HG03196 (cell line): Measurements from ENCODE around the gene NRP2.

Experiments
- ATAC-seq: cut with Tn5 transposase; IDR thresholded peaks from one replicate; pipeline ENCODE4 v1.9.1; 2021; ENCODE audit not compliant: unreplicated experiment

Gene NRP2

DNA sequence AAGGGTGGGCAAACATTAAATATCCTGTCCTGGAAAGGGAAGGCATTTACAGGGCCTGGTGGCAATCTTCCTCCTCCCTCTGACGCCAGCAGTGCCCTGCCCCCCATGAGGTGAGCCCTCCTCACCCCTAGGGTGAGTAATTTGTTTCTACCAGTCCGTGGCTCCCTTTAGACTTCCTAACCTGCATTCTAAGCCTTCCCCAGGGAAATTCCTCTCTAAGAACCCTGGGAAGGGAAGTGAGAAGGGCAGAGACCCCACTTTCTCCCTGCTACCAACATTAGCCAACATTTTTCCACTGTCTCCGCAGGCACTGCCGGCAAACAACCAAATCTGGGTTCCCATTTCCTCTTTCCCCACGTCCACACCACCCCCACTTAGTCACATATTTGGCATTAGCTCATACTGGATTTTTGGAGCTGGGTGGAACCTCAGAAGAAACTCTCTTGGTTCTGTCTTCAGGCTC, 69.3 kb downstream of the NRP2 start:
- ATAC-seq: no peak

DNA sequence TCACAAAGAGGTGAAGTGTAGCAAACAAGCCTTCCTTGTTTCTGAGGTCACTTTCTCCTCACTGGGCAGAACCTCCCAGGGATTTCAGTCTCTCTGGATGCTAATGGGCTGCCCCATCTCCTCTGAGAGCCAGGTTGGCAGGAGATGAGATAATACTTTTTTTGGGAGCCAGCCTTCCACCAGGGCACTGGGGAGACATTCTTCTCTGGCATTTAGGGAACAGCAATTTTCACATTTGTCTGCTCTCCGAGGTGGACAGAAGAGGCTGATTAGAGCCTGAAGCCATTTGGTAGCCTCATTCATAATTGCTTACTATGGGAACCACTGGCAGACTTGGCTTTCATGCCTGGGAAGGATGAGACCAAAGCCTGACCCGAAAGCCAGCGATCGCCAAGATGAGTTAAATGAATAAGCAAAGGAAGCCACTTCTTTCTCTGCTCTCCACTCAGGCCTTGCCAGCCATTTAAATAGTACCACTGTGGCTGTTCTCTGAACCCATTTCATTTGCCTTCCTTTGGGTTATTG, 70.1 kb downstream of the NRP2 start:
- ATAC-seq: no peak

DNA sequence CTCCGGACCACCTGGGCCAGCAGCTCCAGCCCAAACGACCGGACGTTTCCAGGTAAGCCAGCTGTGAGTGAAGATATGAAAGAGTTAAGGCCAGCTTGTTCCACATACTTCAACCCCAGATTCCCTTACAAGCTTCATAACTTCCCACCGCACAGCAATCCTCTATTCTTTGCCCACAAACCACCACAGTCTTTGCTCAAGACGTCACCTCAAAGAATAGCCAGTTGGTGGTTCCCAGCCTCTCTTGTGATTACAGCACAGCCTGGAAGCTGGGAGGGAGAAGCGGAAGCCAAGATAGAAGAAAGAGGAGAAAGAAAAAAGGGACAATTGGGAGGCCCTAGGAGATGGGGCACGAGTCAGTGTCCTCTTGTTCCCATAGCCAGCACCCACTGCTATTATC, 70.6 kb downstream of the NRP2 start:
- no peak for ATAC-seq

DNA sequence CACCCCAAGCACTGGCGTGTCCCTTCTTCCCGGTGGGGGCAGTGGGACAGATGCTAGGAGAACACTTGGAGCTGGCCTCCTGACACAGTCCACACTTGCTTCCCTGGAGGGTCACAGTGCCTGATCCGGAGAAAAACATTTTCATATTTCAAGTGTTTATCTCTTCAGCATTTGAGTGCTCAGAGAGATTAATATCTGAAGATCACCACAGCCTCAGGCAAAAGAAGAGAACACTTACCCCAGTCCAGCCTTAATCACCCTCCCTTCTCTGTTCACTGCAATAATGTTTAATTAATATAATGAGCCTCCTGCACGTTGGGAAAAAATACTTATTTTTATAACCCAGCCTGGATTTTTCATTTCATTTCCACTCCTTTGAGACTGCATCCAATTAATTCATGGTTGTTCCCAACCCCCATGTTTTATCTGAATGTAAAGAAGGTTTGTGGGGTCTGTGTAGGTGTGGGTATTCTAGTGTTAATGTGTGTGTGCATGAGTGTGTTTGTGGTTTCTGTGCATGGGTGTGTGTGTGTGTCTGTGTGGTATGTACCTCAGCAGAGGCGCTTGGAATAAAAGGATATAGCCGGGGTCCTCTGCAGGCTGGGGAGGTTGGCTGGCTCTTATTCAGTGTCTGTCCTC, 72.1 kb downstream of the NRP2 start:
- no peak for ATAC-seq

DNA sequence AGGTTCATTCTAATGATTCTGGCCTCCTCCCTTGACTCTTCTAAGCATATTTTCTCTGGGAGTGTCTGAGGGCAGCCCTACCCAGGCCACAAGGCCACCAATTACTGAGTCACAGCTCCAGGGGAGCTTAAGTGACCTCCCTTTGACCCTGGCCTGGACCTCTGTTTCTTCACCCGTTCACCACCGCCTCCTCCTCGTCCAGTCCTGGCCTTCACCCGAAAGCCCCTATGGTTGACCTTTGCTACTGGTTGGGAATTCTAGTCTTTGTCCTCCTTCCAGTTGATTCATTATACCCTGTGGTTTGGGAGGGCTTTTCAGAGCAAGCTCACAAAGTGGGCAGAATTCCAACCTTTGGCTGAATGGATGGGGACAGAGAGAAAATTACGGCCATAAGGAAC, 72.6 kb downstream of the NRP2 start:
- ATAC-seq: no peak

DNA sequence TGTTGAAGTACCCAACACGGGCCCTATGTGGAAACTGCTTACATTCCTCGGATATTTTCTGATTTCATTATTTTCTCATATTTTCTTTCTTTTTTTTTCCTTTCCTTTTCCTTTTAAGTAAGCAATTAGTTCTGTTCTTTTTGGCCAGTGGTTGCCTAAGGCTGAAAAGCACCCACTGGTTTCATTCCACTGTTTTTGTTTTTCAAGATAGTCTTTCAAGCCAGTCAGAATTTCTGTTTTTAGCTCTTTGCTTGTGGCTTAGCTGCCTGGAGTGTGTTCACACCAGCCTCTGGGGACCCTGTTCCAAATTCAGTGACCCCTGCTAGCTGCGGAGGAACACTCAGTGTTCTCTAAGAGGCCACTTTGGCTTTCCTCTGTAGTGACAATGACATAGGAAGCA, 73.6 kb downstream of the NRP2 start:
- no peak for ATAC-seq

DNA sequence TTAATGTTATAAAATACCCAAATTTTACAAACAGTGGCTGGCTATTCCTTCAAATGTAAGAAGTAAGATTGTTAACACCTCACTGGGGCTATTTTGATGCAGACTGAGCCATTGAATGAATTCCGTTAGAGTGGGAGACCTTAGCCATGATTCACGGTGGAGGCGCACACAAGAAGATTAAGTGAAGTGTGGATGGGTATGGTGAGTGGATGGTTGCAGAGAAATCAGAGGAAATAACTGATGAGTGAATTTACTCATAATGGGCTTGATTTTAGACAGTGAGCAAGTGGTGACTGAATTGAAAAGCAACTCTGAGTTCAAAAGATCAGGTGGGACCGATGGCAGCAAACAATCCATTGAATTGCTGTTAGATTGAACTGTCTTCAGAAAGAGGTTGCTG, 75.0 kb downstream of the NRP2 start:
- no peak for ATAC-seq

DNA sequence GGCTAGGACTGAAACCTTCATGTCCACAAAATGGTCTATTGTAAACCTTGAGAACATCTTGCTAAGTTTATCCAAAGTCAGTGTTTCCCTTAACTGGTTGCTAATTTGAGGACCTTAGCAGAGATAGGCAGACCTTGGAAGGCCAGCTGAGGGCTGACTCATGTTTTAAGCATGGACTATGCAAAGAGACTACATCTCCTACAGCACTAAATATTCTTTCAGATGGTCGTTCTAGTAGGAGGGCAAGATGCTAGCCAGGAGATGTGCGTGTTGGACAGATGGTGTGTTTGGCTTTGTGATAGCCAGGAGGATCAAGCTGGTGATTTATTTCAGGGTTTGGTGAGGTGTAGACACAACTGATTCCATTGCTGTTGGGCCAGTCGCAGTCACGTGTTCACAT, 75.8 kb downstream of the NRP2 start:
- ATAC-seq: no peak

DNA sequence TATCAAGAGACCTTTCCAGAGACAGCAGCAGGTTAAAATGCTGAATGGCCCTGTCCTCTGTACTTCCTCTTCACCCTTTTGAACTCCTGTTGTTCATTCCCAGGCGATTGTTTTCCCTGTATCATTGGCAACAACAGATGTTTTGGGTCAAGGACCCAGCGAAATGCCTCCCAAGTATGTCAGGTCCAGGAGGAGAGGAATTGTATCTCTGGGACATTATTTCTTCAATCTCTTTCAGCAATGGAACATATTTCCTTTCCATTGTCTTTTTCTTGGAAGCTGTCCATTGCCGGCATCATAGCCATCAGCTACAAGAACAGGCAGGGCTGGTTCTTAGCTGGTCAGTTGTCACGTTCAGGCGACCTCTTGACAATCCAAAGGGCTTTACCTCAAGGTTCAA, 76.2 kb downstream of the NRP2 start:
- ATAC-seq: no peak

DNA sequence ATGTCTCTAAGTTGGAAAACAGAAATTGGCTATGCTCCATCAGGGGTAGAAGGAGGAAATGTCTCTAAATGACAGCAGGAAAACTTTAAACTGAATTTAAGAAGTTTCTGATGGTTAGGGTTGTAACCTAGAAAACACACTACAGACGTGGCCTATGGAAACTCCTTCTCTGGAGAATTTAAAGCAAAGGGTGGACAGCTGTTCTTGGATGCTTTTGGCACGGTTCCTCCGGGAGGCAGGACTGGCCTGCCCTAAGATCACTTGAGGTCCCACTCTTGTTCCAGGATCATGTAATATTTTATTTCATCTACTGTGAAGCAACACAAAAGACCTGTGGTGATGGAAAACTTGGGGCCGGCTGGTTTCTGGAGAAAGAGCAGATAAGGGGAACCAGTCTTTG, 77.0 kb downstream of the NRP2 start:
- no peak for ATAC-seq

DNA sequence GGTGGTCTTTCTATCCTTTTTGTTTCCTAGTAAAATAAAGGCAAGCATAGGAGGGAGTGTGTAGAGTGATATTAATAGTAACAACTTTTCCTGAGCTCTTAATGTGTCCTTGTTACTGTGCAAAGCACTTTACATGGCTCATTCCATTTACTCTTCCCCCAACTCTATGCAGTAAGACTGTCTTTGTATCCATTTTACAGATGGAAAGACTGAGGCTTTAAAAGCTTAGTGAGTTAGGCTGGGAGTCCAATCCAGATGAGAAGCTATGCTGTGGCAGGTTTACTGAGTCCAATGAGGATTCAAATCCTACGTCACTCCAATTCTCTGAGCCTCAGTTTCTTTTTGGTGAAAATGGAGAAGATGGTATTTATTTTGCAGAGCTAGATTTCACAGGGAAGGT, 77.4 kb downstream of the NRP2 start:
- no peak for ATAC-seq

DNA sequence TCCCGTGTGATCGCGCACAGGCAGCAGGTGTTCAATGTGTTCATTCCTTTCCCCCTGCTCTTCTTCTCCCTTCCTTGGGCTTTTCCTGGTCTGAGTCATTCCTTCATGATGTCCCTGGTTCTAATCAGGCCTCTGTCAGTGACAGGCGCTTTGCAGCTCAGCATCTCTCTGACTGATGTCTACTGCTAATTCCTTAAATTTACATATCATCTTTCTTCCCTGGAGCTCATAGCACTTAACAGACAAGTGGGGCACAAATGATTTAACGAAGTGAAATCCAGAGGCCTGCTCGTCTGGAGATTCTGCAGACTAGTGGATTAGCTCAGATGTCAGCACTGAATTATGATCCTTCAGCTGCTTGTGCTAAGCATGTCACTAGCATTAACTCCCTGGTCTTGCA, 77.9 kb downstream of the NRP2 start:
- ATAC-seq: no peak

DNA sequence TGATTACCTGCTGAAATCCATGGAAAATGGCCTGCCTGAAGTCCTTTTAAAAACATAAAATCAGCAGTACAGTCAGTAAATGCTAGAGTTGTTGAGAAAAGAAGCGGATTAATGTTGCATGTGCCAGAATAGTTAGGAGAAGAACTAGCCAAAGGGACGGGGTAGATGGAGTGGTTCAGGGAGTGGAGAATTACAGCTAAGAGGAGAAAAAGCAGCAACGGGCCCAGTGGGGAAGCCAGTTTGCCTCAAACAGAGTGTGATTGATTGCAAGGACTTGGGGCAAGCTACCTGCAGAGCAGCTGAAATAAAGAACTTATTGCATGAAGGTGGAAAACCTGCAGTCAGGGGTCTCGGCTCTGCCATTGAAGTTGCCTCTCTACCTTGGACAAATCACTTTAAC, 79.1 kb downstream of the NRP2 start:
- no peak for ATAC-seq

DNA sequence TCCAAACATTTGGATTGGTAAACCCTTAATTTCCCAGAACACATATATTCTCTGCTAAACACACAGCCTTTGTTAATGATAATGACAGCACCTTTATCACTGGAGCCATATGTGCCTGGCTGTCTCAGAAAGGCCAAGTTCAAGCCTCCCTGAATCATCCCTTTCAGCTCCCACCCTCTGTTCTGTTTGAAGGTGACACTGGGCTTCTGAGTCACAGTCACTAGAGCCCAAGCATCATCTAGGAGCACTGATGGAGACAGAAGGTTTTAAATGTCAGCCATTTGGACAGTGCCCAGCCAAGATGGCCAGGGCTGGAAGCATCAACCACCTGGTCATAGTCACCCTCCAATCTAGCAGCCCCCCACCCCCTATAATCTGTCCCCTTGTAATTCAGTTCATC, 80.6 kb downstream of the NRP2 start:
- ATAC-seq: no peak

DNA sequence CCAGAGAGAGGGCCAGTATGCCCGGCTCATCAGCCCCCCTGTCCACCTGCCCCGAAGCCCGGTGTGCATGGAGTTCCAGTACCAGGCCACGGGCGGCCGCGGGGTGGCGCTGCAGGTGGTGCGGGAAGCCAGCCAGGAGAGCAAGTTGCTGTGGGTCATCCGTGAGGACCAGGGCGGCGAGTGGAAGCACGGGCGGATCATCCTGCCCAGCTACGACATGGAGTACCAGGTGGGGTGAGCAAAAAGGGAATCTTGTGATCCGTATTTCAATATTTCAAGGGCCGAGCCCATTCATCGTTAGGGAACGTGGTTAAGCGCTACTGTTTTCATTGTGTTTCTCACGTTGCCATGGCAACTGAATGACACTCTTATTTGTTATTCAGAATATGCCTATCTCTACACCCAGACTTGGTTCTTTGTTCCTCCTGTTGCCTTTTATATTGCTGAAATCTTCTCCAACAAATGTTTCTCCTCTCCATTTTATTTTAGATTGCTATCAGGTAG, 81.5 kb downstream of the NRP2 start:
- no peak for ATAC-seq

DNA sequence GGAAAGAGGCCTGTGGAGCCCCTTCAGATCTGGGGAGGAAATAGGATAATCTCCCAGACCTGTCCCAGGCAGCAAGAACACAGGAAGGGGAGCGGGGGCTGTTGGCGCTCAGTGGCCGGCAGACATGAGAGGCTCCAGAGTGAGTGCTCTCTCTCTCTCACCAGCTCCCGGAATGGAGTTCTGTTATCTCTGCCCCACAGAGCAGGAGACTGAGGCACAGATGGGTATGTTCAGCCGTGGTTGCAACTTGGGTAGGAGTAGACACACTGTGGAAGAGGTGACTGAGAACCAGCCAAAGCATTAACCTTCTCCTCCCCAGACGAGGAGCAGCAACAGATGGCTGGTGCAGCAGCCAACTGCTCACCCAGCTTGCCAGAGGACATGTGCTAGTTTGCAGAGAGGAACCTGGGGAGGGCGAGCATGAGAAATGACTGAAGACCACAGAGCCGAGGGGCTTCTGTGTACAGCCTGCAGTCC, 82.0 kb downstream of the NRP2 start:
- ATAC-seq: no peak

DNA sequence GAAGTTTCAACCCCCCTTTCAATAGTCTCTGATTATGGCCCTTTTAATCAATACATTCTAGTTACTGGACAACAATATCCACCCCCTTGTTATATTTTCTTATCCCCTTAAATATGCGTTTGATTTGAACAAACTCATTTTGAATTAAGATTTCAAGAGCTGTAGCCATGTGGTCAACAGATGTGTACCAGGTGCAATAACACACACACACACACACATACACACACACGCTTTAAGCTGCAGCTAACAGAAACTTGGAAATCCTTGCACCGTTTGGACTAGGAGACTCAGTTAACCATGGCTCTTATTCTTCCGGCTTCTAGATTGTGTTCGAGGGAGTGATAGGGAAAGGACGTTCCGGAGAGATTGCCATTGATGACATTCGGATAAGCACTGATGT, 82.8 kb downstream of the NRP2 start:
- ATAC-seq: no peak

DNA sequence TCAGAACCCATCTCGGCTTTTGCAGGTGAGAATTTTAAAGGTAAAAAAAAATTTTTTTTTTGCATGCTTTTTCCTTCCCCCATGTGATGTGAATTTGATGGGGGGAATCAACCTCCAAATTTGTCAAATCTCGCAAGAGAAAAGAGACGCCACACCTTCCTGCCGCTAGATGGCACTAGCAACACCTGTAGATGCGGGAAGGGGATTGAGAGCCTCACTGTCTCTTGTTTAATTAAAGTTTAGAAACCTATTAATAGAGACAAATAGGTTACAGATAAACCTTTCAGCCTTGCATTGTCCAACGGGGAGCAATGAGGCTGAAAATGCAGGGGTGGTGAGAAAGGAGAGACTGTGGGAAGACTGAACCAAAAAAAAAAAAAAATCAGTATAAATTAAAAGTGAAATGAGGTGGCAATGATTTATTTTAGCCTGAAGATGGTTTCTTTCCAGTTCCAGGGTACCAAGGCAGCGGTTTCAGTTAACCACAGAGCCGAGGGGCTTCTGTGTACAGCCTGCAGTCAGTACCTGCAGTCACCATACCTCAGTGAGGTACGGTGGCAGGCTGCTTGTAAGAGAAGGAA, 84.6 kb downstream of the NRP2 start:
- ATAC-seq: no peak

DNA sequence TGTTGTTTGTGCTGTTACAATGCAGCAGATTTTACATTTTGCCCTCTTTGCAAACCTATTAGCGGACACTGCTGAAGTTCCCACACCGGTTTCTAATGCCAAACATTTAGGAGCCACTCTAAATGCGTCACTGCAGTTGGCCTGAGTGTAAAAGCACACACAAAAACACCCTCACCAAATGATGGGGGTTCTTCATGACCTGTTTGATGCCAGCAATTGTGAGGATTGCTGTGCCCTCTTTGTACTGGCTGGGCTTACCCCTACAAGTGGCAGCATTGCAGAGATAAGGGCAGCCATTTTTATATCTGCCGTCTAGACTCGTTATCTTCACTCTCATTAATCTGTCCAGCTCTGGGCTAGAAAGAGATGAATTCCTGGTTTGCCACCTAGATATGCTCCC, 85.3 kb downstream of the NRP2 start:
- ATAC-seq: no peak

DNA sequence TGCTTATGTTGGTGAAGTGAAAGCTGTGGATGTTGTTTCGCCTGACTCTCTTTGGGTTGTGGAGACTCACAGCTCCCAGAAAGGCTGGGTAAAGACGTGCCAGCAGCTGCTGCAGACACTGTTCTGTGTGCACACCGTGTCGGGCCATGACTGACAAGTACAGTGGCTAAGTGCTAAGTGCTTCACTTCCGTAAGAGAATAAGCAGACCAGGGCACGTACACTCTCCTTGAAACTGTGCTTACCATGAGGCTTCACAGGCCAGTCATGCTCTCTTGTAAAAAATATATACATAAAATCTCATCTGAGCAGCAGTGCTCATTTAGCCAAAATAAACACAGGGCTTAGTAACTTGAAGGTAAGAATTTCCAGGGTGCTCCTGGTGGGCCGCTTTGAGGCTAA, 86.0 kb downstream of the NRP2 start:
- ATAC-seq: no peak

DNA sequence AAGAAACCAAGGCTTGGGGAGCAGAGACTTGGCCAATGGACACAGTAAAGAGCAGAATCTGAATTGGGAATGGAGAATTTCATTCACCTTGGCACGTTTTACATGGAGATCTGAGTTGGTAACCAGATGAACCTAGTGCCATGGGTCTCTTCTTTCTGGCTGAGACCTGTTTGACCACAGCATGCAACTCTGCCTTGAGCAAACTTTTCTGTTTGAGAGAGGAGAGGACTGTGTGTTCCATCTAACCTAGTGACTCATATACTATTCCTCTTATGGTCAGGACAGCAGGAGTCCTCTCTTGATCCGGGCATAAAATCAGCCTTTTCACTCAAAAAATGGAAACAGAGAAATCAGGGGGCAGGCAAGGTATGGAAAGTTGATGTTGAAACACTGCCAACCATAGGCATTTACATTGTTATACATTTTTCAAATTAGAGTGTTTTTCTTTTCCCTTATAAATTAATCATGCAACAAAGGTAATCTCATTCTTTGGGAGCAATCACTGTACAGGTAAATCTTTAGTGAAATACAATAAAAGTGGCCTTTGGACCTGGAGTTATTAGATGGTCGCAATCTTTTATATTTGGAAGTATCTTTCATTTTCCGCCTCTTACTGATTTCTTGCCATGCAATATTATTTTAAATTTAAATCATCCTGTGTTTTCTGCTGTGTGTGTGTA, 86.7 kb downstream of the NRP2 start:
- ATAC-seq: no peak

DNA sequence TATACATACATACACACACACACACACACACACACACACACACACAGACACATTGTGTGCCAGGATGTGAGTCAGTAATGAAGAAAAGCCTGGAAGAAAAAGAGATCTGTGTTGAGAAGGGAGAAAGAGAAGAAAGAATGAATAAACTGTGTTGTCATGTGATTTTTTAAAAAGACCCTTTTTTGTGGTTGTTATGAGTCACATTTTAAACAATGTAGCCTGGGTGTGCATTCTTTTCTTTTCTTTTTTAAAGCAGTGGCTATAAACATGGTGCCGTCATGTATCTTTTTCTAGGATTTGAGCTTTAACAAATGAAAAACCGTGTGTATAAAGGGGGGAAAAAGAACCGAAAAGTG, 87.2 kb downstream of the NRP2 start:
- no peak for ATAC-seq
